Adipocyte (in vitro differentiated cells): ENCODE data around the gene EGFL7.

ENCODE experiments used
- DNase-seq: peaks from one replicate; pipeline ENCODE4 v3.0.0-alpha.2; 2015; ENCODE audit warnings: low read depth
- H3K27me3 ChIP-seq: replicated peaks from 2 replicates; pipeline ENCODE4 v1.7.0; 2013; ENCODE audit warnings: mild to moderate bottlenecking, low read length, moderate library complexity; ENCODE audit not compliant: control insufficient read depth, insufficient read depth
- H3K36me3 ChIP-seq: 2 replicates; pipeline ENCODE4 v1.7.0; 2013; ENCODE audit warnings: low read length, mild to moderate bottlenecking, moderate library complexity; ENCODE audit not compliant: control insufficient read depth, insufficient read depth, severe bottlenecking
- H3K4me1 ChIP-seq: 2 replicates; pipeline ENCODE4 v1.7.0; 2013; ENCODE audit warnings: mild to moderate bottlenecking, low read length, moderate library complexity; ENCODE audit not compliant: control insufficient read depth, insufficient read depth
- H3K4me3 ChIP-seq: 2 replicates; pipeline ENCODE4 v1.7.0; 2013; ENCODE audit warnings: mild to moderate bottlenecking, low read length, moderate library complexity
- H3K9ac ChIP-seq: 2 replicates; pipeline ENCODE4 v1.7.0; 2013; ENCODE audit warnings: mild to moderate bottlenecking, low read length, moderate library complexity
- H3K9me3 ChIP-seq: 2 replicates; pipeline ENCODE4 v1.7.0; 2013; ENCODE audit warnings: mild to moderate bottlenecking, low read length, moderate library complexity; ENCODE audit not compliant: control insufficient read depth

EGFL7 gene

GRCh38 chr9:136717399-136717798 lies 54.7 kb downstream of the EGFL7 start:
- no peaks in the 10 kb centered on the region for H3K9me3 ChIP-seq
- H3K9ac ChIP-seq, result no peak overlapping the region
- H3K27me3 ChIP-seq, result peaks cover 21% of the 10 kb centered on the region
- H3K4me3 ChIP-seq, result no peak overlapping the region
- no peak for DNase-seq
- no peaks in the 10 kb centered on the region for H3K36me3 ChIP-seq
- H3K4me1 ChIP-seq, result peaks cover 6% of the 10 kb centered on the region

- DNase-seq, result no peak
- Histone ChIP-seq H3K36me3 (peaks cover 11% of the 10 kb centered on the region), H3K4me3 (no peak overlapping the region), H3K4me1 (peaks cover 6% of the 10 kb centered on the region), H3K9ac (no peak overlapping the region), H3K27me3 (peaks cover 14% of the 10 kb centered on the region), H3K9me3 (no peaks in the 10 kb centered on the region)
Observed at GRCh38 chr9:136718345-136719194, 55.9 kb downstream of the EGFL7 start.

- peaks cover 6% of the 10 kb centered on the region for H3K4me1 ChIP-seq
- H3K27me3 ChIP-seq, result peaks cover 11% of the 10 kb centered on the region
- H3K36me3 ChIP-seq, result peaks cover 19% of the 10 kb centered on the region
- H3K9me3 ChIP-seq, result no peaks in the 10 kb centered on the region
- H3K4me3 ChIP-seq, result no peak overlapping the region
- DNase-seq, result no peak
- H3K9ac ChIP-seq, result no peak overlapping the region
Observed at GRCh38 chr9:136719195-136719880, 56.6 kb downstream of the EGFL7 start.

- no peak for DNase-seq
- Histone ChIP-seq H3K4me3 (no peak overlapping the region), H3K27me3 (peaks cover 7% of the 10 kb centered on the region), H3K4me1 (peaks cover 7% of the 10 kb centered on the region), H3K9ac (peak overlapping the region; percentile 7), H3K36me3 (peaks cover 29% of the 10 kb centered on the region), H3K9me3 (no peaks in the 10 kb centered on the region)
Observed at GRCh38 chr9:136720251-136720897, 57.7 kb downstream of the EGFL7 start.

GRCh38 chr9:136720898-136721338 lies 58.2 kb downstream of the EGFL7 start:
- peaks cover 12% of the 10 kb centered on the region for H3K4me1 ChIP-seq
- peak overlapping the region; percentile 7 for H3K9ac ChIP-seq
- peaks cover 3% of the 10 kb centered on the region for H3K27me3 ChIP-seq
- H3K36me3 ChIP-seq, result peaks cover 34% of the 10 kb centered on the region
- no peaks in the 10 kb centered on the region for H3K9me3 ChIP-seq
- H3K4me3 ChIP-seq, result no peak overlapping the region
- no peak for DNase-seq

GRCh38 chr9:136721339-136722092 lies 58.8 kb downstream of the EGFL7 start:
- Histone ChIP-seq H3K9me3 (no peaks in the 10 kb centered on the region), H3K27me3 (peaks cover 2% of the 10 kb centered on the region), H3K4me1 (peaks cover 18% of the 10 kb centered on the region), H3K9ac (no peak overlapping the region), H3K36me3 (peaks cover 40% of the 10 kb centered on the region), H3K4me3 (no peak overlapping the region)
- DNase-seq, result no peak
